Ishikawa (cell line): ENCODE data around the gene SCNM1.

Experiments
- CEBPB ChIP-seq: IDR thresholded peaks from 2 replicates; pipeline ENCODE4 v1.6.1; 2012
- CREB1 ChIP-seq: IDR thresholded peaks from 2 replicates; pipeline ENCODE4 v1.6.1; 2012; ENCODE audit warnings: low read depth
- EP300 ChIP-seq: IDR thresholded peaks from 2 replicates; pipeline ENCODE4 v1.6.1; 2012; ENCODE audit warnings: borderline replicate concordance
- NFIC ChIP-seq: IDR thresholded peaks from 2 replicates; pipeline ENCODE4 v1.6.1; 2012
- TAF1 ChIP-seq: IDR thresholded peaks from 2 replicates; pipeline ENCODE4 v1.6.1; 2012; ENCODE audit warnings: low read depth, mild to moderate bottlenecking
- TCF12 ChIP-seq: IDR thresholded peaks from 2 replicates; pipeline ENCODE4 v1.6.1; 2012; ENCODE audit warnings: low read depth
- ZBTB7A ChIP-seq: IDR thresholded peaks from 2 replicates; pipeline ENCODE4 v1.6.1; 2012; ENCODE audit warnings: low read depth
- TF ChIP-seq, protein P1 (sequence below): IDR thresholded peaks from 2 replicates; pipeline ENCODE4 v1.6.1; 2012; ENCODE audit warnings: low read depth, mild to moderate bottlenecking
- TF ChIP-seq, protein P2 (sequence below): IDR thresholded peaks from 2 replicates; pipeline ENCODE4 v1.6.1; 2012

DNA sequence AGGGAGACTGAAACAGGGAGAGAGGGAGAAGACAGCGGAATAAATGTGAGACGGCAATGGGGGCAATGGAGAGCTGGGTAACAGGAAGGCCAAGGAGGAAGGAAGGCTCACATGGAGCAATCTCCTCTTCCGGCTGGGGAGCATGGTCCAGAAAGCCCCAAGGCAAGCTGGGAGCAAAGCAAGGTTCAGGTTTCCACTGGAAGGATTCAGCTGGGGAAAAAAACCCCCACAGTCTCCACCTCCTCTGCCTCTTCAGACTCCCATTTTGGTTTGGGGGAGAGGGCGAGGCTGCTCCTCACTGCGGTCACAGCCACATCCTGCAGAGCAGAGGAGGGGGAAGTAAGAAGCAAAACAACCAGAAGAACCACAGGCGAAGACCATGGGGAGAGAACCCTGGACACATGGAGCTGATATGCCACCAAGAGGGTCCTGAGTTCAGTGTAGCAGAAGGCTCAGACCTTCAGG is 8.8 kb upstream of the SCNM1 start:
- TF ChIP-seq, protein P1, sequence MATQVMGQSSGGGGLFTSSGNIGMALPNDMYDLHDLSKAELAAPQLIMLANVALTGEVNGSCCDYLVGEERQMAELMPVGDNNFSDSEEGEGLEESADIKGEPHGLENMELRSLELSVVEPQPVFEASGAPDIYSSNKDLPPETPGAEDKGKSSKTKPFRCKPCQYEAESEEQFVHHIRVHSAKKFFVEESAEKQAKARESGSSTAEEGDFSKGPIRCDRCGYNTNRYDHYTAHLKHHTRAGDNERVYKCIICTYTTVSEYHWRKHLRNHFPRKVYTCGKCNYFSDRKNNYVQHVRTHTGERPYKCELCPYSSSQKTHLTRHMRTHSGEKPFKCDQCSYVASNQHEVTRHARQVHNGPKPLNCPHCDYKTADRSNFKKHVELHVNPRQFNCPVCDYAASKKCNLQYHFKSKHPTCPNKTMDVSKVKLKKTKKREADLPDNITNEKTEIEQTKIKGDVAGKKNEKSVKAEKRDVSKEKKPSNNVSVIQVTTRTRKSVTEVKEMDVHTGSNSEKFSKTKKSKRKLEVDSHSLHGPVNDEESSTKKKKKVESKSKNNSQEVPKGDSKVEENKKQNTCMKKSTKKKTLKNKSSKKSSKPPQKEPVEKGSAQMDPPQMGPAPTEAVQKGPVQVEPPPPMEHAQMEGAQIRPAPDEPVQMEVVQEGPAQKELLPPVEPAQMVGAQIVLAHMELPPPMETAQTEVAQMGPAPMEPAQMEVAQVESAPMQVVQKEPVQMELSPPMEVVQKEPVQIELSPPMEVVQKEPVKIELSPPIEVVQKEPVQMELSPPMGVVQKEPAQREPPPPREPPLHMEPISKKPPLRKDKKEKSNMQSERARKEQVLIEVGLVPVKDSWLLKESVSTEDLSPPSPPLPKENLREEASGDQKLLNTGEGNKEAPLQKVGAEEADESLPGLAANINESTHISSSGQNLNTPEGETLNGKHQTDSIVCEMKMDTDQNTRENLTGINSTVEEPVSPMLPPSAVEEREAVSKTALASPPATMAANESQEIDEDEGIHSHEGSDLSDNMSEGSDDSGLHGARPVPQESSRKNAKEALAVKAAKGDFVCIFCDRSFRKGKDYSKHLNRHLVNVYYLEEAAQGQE, result no peak
- TF ChIP-seq TCF12 (no peak), EP300 (no peak), CEBPB (no peak), NFIC (no peak), CREB1 (no peak), TAF1 (no peak), ZBTB7A (no peak)
- TF ChIP-seq, protein P2, sequence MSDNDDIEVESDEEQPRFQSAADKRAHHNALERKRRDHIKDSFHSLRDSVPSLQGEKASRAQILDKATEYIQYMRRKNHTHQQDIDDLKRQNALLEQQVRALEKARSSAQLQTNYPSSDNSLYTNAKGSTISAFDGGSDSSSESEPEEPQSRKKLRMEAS, result no peak
